Fibroblast of pulmonary artery (primary cell): ENCODE measurements around the gene FAM89B.

Experiments
- DNase-seq: peaks from one replicate; pipeline ENCODE4 v3.0.0-alpha.2; 2010; ENCODE audit warnings: low read depth
- H3K4me3 ChIP-seq: replicated peaks from 2 replicates; pipeline ENCODE4 v1.5.1; 2011; ENCODE audit warnings: low read depth, mild to moderate bottlenecking, control low read depth, low read length, moderate library complexity
- TF ChIP-seq, protein P1 (sequence below): IDR thresholded peaks from 2 replicates; pipeline ENCODE4 v1.5.1; 2011; ENCODE audit warnings: mild to moderate bottlenecking, control low read depth, low read length, inconsistent platforms; ENCODE audit errors: missing control alignments

FAM89B gene

DNA sequence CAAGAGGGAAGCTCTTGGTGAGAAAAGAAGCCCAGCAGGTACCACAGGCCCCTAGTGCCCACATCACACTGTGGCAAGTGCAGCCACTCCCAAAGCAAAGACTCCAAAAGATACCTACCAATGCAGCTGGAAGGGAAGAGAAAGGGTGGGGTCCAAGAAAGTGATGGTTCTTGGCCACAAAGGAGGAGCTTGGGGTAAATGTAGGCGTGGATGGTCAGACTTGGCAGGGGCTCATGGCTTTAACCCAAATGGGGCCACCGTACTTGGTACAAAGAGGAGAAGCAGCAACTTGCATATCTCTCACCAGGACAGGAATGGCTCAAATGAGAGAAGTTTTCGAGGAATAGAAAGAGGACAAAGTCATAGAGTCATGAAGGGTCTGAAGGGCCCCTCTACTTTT, 36.9 kb downstream of the FAM89B start:
- peak; percentile 37 for DNase-seq
- H3K4me3 ChIP-seq = no peak overlapping the region
- TF ChIP-seq, protein P1, sequence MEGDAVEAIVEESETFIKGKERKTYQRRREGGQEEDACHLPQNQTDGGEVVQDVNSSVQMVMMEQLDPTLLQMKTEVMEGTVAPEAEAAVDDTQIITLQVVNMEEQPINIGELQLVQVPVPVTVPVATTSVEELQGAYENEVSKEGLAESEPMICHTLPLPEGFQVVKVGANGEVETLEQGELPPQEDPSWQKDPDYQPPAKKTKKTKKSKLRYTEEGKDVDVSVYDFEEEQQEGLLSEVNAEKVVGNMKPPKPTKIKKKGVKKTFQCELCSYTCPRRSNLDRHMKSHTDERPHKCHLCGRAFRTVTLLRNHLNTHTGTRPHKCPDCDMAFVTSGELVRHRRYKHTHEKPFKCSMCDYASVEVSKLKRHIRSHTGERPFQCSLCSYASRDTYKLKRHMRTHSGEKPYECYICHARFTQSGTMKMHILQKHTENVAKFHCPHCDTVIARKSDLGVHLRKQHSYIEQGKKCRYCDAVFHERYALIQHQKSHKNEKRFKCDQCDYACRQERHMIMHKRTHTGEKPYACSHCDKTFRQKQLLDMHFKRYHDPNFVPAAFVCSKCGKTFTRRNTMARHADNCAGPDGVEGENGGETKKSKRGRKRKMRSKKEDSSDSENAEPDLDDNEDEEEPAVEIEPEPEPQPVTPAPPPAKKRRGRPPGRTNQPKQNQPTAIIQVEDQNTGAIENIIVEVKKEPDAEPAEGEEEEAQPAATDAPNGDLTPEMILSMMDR = no peak

DNA sequence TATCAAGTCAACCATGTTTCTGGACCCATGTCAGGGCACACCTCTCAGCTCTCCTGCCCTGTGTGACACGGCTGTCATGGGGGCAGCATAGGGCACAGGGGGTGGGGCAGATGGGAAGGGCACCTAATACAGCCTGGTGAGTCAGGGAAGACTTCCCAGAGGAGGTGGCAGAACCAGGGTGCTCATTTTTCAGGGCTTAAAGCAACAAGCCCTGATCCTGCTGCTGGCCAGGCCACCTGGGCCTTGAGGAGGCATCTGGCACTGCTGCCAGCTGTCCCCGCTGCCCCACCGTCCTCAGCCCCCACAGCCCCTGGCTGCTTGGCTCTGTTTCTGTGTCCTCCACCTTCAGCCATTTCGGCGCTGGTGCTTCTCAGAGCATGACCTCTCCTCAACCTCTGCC, 37.3 kb downstream of the FAM89B start:
- no peak overlapping the region for H3K4me3 ChIP-seq
- TF ChIP-seq, protein P1 = no peak
- no peak for DNase-seq

DNA sequence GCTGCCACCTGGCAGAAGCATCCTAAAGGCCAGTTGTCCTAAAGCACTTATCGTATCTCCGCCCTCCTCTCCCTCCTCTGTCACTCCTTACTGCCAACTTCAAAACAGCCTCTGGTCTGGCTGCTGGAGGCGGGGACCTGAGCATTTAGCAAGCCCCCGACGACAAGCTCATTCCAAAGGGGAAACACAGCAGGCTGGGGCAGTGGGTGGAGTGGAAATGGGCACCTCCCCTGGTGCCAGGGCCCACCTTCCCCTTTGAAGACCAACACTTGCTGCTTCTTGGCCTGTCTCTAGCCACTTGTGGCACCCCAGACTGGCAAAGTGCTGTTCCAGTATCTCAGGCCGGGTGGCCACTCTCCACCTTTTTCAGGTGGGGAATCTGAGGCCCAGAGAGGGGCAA, 38.1 kb downstream of the FAM89B start:
- no peak for DNase-seq
- TF ChIP-seq, protein P1 = no peak
- peak overlapping the region; percentile 91 for H3K4me3 ChIP-seq

DNA sequence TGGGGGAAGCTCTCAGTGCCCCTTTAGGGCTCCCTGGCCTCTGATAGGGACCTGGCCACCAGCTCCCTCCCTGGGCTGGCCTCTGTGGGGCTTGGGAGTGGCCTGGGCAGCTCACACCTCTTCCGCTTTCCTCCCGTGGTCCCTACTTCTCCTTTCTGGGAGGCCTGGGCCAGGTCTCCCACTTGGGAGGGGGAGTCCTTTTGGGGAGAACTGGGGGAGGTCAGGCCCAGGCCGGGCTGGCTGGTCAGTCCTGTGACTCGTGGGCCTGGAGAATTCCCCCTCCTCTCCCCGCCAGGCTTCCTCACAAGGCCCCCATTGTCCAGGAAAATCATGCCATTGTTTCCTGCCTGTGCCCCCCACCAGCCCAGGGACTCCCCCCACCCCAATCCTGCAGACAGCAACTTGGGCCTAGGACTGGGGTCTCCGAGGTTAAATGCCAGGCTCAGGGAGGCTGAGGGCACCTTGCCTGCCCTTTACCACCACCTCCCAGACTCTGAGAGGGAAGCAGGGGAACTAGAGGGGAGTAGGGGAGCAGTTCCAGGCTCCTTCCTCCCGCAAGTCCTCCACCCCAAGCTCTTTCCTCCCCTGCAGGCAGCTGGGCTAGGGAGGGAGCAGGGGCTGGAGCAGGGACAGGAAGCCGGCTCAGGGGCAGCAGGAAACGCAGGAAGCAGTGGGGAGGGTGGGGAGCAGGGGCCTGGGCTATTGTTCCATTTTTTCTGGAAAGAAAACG, 38.9 kb downstream of the FAM89B start:
- DNase-seq = peak; percentile 53

DNA sequence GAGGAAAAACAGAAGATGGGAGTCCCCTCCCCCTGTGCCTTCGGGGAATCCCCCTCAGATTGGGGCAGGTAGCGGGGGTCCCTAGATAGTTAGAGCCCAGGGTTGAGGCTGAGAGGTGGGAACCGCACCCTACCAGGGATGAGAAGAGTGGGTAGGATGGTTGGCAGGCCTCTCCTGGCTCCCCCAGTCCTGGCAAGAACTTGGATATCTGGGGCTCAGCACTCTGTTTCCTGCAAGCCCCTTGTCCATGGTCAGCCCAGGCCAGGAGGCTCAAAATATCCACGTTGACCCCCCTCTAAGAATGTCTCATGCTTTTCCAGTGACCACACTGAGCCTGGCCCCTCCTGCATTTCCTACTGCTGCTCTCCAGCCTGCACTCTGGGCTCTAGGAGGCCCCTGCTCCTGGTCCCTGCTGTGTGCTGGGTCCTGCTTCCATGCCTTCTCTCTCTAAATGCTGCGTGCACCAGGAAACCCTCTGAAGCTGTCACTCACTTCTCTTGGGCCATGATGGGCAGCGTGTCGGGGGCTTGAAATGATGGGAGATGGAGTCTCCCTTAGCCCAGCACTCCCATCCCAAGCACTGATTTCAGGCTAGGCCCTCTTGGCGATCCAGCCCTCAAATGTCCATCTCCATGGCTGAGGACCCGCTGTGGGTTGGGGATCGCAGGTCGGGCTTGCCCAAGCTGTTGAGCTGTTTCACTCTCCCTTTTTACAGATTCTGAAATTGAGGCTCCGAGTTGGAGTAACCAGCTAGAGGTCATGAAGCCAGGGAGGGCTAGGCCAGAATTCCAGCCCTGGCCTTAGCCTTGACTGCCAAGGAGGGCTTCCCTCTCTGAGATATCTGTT, 39.6 kb downstream of the FAM89B start:
- H3K4me3 ChIP-seq = peak overlapping the region; percentile 91
- peak; percentile 48 for DNase-seq
- TF ChIP-seq, protein P1 = no peak

More for the DNA sequence above, 38.9 kb downstream of the FAM89B start:
- TF ChIP-seq, protein P1 = no peak
- H3K4me3 ChIP-seq = peak overlapping the region; percentile 91

DNA sequence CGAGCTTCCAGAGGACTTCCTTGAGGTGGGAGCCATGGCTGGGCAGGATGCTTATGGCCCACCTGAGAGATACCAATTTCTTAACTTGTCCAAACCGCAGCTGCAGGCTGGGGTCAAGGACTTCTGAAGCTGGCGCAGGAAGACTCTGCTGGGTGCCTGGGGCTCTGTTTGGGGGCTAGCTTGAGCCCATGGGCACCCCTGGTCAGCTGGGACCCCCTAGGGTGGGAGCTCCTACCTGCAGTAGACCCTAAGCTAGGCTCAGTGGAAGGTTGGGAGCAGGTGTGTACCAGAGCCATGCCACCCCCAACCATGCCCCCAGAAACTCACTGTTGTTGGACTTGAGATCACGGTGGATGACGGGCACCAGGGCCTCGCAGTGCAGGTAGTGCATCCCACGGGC, 40.4 kb downstream of the FAM89B start:
- no peak for DNase-seq
- peak overlapping the region; percentile 91 for H3K4me3 ChIP-seq
- TF ChIP-seq, protein P1 = no peak
